Activated CD4-positive, alpha-beta T cell treated with anti-CD3 and anti-CD28 coated beads, Interleukin-2, amount 50 U/mL, for 1 hour (primary cell): ENCODE data around the gene KPNA3.
"Not testable (repeated sequence)": the region's sequence is repeated elsewhere in the genome, so short reads cannot be mapped to it uniquely, and the experiment has no call there.

Source experiments
- DNase-seq: peaks from one replicate; pipeline ENCODE4 v3.0.0-alpha.2; 2020

KPNA3 gene

GRCh38 chr13:49806126-49806536 is 13.6 kb upstream of the KPNA3 start:
- DNase-seq, result no peak

DNA sequence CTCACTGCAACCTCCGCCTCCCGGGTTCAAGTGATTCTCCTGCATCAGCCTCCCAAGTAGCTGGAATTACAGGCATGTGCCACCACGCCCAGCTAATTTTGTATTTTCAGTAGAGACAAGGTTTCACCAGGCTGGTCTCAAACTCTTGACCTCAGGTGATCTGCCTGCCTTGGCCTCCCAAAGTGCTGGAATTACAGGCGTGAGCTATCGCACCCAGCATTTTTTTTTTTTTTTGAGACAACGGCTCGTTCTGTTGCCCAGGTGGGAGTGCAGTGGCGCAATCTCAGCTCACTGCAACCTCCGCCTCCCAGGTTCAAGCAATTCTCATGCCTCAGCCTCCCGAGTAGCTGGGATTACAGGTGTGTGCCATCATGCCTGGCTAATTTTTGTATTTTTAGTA is 10.6 kb upstream of the KPNA3 start:
- DNase-seq, result not testable (repeated sequence)

DNA sequence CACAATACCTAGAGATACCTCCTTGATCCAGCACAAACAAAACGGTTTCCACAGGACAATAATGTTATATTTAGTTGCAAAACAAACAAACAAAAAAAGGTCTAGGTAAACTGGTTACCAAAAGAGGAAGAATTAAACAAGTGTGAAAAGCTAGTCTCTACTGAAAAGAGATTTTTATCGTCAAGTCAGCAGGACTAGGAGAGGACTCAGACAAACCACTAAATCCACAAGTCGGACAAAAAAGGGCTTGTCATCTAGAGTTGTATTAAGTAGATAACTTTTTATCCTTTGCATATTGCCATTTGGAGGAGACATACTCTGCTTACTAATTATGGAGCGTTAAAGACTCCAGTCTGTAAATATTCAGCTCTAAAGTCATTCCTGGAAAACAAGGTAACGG is 9.9 kb upstream of the KPNA3 start:
- DNase-seq, result no peak

DNA sequence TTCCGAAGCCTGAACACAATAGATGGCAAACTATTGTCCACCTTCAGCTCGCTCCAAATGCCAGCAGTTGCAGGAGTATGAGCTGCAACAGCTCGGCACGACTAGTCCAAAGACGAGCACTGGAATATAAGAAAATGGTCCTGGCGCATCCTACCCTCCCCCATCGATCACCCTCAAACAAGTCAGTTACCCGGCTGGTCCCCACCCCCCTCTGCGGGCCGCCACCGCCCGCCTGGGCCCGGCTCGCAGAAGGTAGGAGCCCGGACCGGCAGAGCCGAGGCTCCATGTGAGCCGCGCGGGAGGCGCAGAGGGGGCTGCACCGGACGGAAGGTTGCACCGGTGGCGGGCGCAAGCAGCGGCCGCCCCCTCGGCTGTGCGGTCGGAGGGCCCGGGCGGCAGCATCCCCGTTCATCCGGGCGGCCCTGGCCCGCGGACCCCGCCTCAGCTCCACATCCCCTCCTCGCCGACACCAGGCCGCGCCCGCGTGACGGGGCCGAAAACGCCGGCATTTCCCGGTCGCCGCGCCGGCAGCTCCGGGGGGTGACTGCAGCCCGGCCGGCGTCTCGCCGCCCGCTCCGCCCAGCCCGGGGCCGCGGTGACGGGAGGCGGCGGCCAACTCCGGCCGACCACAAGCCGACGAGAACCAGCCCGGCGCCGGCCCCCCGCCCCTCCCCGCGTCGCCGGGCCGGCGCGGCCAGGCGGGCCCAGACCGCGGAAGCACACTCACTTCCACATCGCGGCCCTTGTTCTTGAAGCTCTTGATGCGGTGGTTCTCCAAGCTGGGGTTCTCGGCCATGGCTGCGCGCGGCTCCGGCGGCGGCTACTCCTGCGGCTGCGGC is 552 bp downstream of the KPNA3 start:
- DNase-seq, result peak; percentile 40

DNA sequence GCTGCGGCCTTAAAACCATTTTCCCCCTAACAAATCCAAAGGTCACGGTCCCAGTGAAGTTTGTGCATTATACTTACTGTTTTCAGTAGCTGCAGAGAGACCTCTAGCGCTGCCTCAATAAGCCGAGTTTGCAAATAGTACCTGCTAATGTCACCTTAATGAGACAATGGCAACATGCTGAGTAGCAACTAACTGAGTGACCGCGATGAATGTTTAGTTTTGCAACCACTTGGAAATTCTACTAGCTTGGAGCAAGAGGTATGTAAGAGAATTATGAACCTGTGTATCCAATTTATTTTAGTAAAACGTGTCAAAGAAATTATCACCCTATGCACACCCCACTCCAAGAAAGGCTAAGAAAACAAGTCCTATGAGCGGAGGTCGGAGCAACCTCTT is 1.2 kb downstream of the KPNA3 start:
- no peak for DNase-seq

- no peak for DNase-seq
These were observed 2.5 kb downstream of the KPNA3 start for GRCh38 chr13:49789968-49790367.

- no peak for DNase-seq
These were observed 6.0 kb downstream of the KPNA3 start for GRCh38 chr13:49786401-49787008.

DNA sequence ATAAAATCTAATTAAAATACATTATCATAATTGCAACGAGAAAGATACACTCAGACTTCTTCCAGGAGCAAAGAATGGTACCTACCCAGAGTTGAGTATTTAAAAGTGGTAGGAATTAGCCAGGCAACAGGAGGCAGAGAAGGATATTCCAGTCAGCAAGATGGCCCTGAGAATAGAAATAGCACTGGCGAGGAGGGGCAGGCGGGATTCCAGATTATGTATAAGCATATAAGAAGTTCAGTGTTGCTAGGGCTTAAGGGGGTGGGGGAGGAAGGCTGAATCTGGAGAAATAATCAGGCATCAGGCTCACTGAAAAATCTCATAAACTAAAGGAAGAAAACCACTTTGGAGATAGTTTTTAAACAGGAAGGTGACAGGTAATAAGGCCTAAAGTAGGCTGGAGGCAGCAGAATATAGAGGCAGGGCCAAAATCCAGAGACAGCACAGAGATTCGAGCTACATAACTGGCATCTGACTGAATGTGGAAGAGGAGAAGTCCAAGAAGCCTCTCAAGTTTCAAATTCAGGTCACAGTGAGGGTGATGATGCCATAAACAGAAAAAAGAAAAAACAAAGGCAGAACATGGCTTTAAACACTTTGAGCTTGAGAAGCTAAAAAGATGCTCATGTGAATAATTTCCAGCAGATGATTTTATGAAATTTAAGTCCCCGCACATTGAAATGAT is 7.5 kb downstream of the KPNA3 start:
- no peak for DNase-seq

- no peak for DNase-seq
These were observed 8.6 kb downstream of the KPNA3 start for GRCh38 chr13:49783865-49784264.

- no peak for DNase-seq
These were observed 9.7 kb downstream of the KPNA3 start for GRCh38 chr13:49782784-49783183.

DNA sequence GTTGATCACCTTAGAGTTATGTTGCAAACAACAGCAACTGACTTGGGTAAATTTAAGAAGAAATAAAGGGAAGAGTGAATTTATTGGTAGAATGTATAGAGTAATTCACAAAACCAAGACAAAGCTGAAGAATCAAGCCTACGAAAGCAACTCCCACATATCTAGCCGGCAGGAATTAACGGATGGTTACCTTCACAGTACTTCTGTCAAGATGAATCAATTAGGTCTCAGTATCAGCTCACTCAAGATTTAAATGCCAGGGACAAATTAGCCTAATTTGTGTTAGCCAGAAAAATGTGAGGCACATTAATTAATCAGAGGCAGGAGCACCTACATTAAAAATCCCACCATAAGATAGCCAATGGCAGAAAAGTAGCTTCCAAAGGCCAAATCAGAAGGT is 10.7 kb downstream of the KPNA3 start:
- DNase-seq, result no peak

DNA sequence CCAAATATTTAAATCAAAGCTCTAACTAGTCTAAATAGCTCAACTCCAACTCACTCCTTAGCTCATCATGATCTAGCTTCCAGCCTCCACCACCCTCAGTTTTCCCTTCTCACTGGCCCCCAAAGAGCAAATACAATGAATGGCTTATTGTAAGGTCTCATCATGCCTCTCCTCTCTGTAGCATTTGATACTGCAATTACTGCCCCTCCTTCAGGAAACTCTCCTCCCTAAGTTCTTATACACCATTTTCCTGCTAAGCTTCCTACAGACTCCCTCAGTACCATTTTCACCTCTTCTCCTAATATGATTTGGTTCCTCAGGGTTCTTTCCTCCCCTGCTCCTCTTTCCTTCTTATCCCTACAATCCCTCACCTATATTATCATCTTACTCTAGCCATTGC is 12.8 kb downstream of the KPNA3 start:
- no peak for DNase-seq

- no peak for DNase-seq
These were observed 14.5 kb downstream of the KPNA3 start for GRCh38 chr13:49777746-49778614.

DNA sequence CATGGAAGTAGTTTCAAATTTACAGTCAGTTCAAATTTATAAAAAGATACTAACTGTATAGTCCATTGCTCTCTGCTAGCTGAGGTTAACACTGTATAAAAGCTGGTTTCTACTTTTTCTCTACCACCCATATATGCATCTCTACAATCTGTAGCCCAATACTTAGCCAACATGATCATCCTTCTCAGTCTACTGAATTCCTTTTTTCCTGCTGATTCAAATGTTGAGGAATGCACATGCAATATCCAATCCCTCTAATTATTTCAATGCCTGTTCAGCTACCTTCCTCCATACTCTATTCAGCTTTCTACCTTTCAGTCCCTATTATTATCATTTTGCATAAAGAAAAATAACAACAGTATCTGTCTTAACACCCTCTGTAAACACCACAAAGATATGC is 15.6 kb downstream of the KPNA3 start:
- no peak for DNase-seq

DNA sequence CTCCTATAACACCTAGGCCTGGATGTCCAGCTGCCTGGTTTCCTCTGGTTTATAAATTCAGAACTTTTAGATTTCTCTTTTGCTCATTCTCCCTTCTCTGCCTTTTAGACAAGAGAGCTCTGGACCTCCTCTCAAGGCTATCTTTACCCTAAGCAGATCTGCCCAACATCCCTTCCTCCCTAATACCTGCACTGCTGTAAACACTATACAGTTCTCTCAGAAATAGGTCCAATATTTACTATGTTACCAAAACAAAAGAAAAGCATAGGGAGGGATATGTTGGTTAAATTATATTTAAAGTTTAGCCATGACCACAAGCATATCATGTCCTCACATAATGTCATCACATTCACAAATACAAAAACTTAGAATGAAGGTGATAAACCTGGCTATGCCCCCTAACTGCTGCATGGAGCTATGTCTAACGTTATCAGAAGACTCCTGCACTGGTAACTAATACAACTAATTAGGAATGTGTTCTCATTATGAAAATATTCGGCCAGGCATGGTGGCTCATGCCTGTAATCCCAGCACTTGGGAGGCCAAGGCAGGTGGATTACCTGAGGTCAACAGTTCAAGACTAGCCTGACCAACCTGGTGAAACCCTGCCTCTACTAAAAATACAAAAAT is 18.0 kb downstream of the KPNA3 start:
- no peak for DNase-seq

DNA sequence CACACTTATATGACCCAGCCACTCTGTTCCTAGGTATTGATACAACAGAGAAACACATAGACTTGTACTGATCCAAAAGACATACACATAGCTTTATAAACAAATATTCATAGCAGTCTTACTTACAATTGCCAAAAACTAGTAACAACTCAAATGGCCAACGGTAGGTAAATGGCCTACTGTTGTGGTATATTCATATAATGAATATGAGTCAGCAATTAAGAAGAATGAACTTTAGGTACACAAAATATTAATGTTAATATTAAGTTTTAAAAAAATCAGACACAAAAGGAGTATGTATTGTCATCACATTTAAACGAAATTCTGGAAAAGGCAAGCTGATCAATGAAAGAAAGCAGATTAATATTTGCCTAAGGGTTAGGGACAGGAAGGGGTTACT is 19.7 kb downstream of the KPNA3 start:
- no peak for DNase-seq

- DNase-seq, result not testable (repeated sequence)
These were observed 30.7 kb downstream of the KPNA3 start for GRCh38 chr13:49761811-49762210.

DNA sequence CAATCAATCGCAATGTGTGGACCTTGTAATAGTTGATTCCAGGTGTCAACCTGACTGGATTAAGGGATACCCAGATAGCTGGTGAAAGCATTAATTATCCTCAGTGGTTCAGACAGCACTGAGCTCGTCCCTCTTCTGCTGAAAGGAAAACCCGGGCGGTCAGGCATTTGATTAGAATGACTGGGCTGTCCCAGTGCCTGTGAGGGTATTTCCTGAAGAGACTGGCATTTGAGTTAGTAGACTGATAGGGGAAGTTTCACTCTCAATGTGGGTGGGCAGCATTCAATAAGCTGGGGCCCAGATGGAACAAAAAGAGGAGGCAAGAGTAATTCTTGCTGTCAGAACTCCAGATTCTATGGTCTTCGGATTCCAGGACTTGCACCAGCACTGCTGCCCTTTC is 31.9 kb downstream of the KPNA3 start:
- DNase-seq, result no peak

GRCh38 chr13:49759503-49759902 is 33.0 kb downstream of the KPNA3 start:
- no peak for DNase-seq

DNA sequence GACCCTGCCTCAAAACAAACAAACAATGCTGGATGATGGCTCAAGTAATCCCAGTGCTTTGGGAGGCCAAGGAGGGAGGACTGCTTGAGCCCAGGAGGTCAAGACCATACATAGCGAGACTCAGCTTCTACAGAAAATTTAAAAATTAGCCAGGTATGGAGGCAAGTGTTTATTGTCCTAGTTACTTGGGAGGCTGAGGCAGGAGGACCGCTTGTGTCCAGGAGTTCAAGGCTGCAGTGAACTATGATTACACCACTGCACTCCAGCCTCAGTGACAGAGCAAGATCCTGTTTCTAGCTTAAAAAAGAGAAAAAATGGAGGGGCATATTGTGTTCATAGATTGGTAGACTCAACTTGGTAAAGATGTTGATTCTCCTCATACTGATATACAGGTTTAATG is 36.2 kb downstream of the KPNA3 start:
- DNase-seq, result no peak

- no peak for DNase-seq
These were observed 38.3 kb downstream of the KPNA3 start for GRCh38 chr13:49754146-49754545.

- no peak for DNase-seq
These were observed 42.6 kb downstream of the KPNA3 start for GRCh38 chr13:49749848-49750247.

DNA sequence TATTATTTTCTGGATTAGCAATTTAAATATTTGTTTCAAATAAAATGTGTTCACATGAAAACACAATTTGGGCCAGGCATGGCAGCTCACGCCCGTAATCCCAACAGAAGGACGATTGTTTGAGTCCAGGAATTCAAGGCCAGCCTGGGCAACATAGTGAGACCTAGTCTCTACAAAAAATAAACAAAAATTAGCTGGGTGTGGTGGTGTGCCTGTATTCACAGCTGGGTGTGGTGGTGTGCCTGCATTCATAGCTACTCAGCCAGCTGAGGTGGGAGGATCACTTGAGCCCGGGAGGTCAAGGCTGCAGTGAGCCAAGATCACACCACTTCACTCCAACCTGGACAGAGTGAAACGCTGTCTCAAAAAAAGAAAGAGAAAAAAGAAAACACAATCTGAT is 46.4 kb downstream of the KPNA3 start:
- no peak for DNase-seq
